ENCODE data around the gene NOC3L. TPM values are rescaled to one million over a fixed set of nuclear protein-coding genes. Genes with fewer than 3 reads are reported as not detected.

The NOC3L gene
- total RNA-seq, 4 donors from 2014 or later, result 0.20 to 11.7 (median 3.4) TPM

DNA sequence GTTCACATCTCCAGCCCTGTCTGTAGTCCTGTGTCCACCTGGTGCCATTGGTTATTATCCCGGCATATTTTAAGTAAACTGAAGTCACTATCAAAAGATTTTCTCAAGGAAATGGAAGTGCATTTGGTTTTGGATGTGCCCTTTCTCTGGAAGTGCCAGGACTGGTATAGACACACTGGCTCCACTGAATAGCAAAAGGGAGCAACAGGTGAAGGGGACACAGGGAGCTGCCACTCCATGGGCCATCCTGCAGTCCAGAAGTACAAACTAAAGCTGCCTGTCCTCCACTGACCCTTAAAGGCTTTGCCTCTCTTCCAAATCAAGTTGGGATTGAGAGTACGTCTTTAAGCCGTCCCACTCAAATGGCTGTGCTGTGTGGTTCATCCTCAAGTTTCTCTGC is 62.7 kb downstream of the NOC3L start:
- WGBS, 2 donors (ENCODE audit: low coverage in 1 of 2), result 71 to 97% methylated on average over 1 to 3 of the region's 3 CpGs
- no peak for DNase-seq
- TF ChIP-seq EP300 (IDR thresholded peaks at IDR 0.05; ENCODE audit: low read depth), result no peak
- no peak for TF ChIP-seq POLR2AphosphoS5 (IDR thresholded peaks at IDR 0.05)
- TF ChIP-seq POLR2A (IDR thresholded peaks at IDR 0.05), result no peak
- TF ChIP-seq, protein P1, sequence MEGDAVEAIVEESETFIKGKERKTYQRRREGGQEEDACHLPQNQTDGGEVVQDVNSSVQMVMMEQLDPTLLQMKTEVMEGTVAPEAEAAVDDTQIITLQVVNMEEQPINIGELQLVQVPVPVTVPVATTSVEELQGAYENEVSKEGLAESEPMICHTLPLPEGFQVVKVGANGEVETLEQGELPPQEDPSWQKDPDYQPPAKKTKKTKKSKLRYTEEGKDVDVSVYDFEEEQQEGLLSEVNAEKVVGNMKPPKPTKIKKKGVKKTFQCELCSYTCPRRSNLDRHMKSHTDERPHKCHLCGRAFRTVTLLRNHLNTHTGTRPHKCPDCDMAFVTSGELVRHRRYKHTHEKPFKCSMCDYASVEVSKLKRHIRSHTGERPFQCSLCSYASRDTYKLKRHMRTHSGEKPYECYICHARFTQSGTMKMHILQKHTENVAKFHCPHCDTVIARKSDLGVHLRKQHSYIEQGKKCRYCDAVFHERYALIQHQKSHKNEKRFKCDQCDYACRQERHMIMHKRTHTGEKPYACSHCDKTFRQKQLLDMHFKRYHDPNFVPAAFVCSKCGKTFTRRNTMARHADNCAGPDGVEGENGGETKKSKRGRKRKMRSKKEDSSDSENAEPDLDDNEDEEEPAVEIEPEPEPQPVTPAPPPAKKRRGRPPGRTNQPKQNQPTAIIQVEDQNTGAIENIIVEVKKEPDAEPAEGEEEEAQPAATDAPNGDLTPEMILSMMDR (IDR thresholded peaks at IDR 0.05), result no peak
- Histone ChIP-seq H3K27ac (no peak overlapping the region), H3K9me3 (no peaks in the 10 kb centered on the region), H3K4me3 (no peak overlapping the region), H3K27me3 (no peaks in the 10 kb centered on the region), H3K36me3 (peaks cover 0 to 10% (median 0%) of the 10 kb centered on the region in 4 donors), H3K4me1 (no peaks in the 10 kb centered on the region)
- intact Hi-C loops (cut with DNase I; ENCODE audit: low total_unique reads), result no loop called here
- in situ Hi-C loops (cut with MboI; ENCODE audit: low pct_ligation_motif_present in 1 of 4, low pct_unique_long_range_greater_than_20kb in 1 of 4, low sequenced_read_pairs in 3 of 4), result loop anchor here in 2 of 4 donors (25.0 kb wide), 1 partner anchor 388 kb away; no protein-coding TSS in a partner anchor

DNA sequence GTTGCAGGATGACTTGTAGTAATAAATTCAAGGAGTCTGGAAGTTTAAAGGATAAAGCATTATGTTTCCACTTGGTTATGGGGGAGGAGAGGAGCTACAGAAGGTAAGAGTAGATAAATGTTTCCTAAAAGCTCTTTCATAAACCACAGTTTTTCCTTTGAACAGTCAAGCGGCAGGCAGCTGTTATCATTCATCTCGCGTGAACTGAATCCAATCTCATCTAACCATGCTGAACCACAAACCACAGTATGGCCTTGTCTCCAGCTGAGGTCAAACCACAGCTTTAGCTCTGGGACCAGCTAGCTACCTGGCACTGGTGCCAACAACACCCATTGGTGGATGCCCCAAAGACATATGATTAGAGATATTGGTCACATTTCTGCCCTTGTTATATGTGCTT is 63.3 kb downstream of the NOC3L start:
- H3K4me3 ChIP-seq, result no peak overlapping the region
- no peaks in the 10 kb centered on the region for H3K4me1 ChIP-seq
- no peak for TF ChIP-seq EP300 (IDR thresholded peaks at IDR 0.05; ENCODE audit: low read depth)
- WGBS, 2 donors (ENCODE audit: low coverage in 1 of 2), result 49 to 53% methylated on average over 3 of the region's 3 CpGs
- peaks cover 0 to 10% (median 0%) of the 10 kb centered on the region in 4 donors for H3K36me3 ChIP-seq
- H3K27me3 ChIP-seq, result no peaks in the 10 kb centered on the region
- DNase-seq, result no peak
- H3K9me3 ChIP-seq, result no peaks in the 10 kb centered on the region
- no peak overlapping the region for H3K27ac ChIP-seq
- intact Hi-C loops (cut with DNase I; ENCODE audit: low total_unique reads), result no loop called here
- in situ Hi-C loops (cut with MboI; ENCODE audit: low pct_ligation_motif_present in 1 of 4, low pct_unique_long_range_greater_than_20kb in 1 of 4, low sequenced_read_pairs in 3 of 4), result no loop called here

DNA sequence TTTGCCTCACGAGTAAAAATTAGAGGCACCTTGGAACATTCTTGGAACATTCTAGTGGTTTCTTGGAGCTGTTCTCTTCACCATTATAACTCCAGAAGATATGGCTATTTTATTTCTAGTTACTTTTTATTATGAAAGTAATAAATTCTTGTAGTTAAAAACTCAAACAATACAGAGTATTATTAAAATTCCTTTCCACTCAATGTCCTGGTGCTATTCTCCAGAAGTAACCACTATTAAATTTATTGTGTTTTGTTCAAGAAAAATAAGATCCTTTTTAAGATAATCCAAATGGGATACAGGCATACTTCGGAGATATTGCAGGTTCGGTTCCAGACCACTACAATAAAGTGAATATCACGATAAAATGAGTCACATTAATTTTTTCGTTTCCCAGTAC is 68.6 kb downstream of the NOC3L start:
- TF ChIP-seq POLR2A (IDR thresholded peaks at IDR 0.05) (no peak), POLR2AphosphoS5 (IDR thresholded peaks at IDR 0.05) (no peak), EP300 (IDR thresholded peaks at IDR 0.05; ENCODE audit: low read depth) (no peak)
- TF ChIP-seq, protein P1 (IDR thresholded peaks at IDR 0.05), result no peak
- Histone ChIP-seq H3K9me3 (no peaks in the 10 kb centered on the region), H3K27ac (no peak overlapping the region), H3K27me3 (no peaks in the 10 kb centered on the region), H3K4me3 (no peak overlapping the region), H3K4me1 (peaks cover 0 to 12% (median 4%) of the 10 kb centered on the region in 4 donors), H3K36me3 (peaks cover 0 to 4% (median 0%) of the 10 kb centered on the region in 4 donors)
- in situ Hi-C loops (cut with MboI; ENCODE audit: low pct_ligation_motif_present in 1 of 4, low pct_unique_long_range_greater_than_20kb in 1 of 4, low sequenced_read_pairs in 3 of 4) (no loop called here), intact Hi-C loops (cut with DNase I; ENCODE audit: low total_unique reads) (no loop called here)
- DNase-seq, result no peak
- 64 to 79% methylated on average over 5 of the region's 5 CpGs for WGBS, 2 donors (ENCODE audit: low coverage in 1 of 2)

DNA sequence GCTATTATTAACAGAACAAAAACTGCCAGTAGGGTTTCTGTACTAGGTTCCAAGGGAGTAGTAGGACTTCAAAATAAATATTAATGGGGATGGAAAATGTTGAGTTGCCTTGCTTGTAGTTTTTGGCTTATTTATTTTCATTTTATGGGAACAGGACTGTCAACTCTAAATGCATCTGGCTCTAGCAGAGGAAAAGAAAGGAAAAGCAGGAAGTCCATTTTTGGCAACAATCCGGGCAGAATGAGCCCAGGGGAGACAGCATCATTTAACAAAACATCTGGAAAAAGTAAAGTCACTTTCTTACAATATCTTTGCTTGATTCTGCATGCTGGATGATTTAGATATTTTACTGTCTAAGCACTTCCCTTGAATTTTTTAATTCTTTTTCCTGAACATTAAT is 69.4 kb downstream of the NOC3L start:
- Histone ChIP-seq H3K4me3 (no peak overlapping the region), H3K27me3 (no peaks in the 10 kb centered on the region), H3K9me3 (no peaks in the 10 kb centered on the region), H3K36me3 (no peaks in the 10 kb centered on the region), H3K4me1 (peaks cover 0 to 12% (median 4%) of the 10 kb centered on the region in 4 donors), H3K27ac (no peak overlapping the region)
- in situ Hi-C loops (cut with MboI; ENCODE audit: low pct_ligation_motif_present in 1 of 4, low pct_unique_long_range_greater_than_20kb in 1 of 4, low sequenced_read_pairs in 3 of 4) (no loop called here), intact Hi-C loops (cut with DNase I; ENCODE audit: low total_unique reads) (no loop called here)
- 13 to 33% methylated on average over 1 of the region's 1 CpG for WGBS, 2 donors (ENCODE audit: low coverage in 1 of 2)
- no peak for DNase-seq
- TF ChIP-seq POLR2A (IDR thresholded peaks at IDR 0.05), result no peak
- TF ChIP-seq EP300 (IDR thresholded peaks at IDR 0.05; ENCODE audit: low read depth), result no peak
- no peak for TF ChIP-seq POLR2AphosphoS5 (IDR thresholded peaks at IDR 0.05)
- TF ChIP-seq, protein P1 (IDR thresholded peaks at IDR 0.05), result no peak

Measured in transverse colon (tissue), 4 donors.